K562 (cell line): ENCODE data around the gene FTH1. TPM values are rescaled to one million over a fixed set of nuclear protein-coding genes. Genes with fewer than 3 reads are reported as not detected.

Source experiments
- ARID1B ChIP-seq: fragments of 450-650 bp; IDR thresholded peaks from 2 replicates; pipeline ENCODE4 v1.6.1; 2016; ENCODE audit warnings: antibody characterized with exemption, mild to moderate bottlenecking, inconsistent platforms
- MYBL2 ChIP-seq, 2 experiments: fragments of 450-650 bp in 1 of 2; sonication (generic) in 1 of 2; formaldehyde crosslinking in 1 of 2; IDR thresholded peaks; 2 replicates each; pipeline versions ENCODE4 v1.6.1 to v1.8.1; 2017 to 2022; ENCODE audit warnings: borderline replicate concordance in 1 of 2, inconsistent platforms in 1 of 2, low read depth in 1 of 2, mild to moderate bottlenecking in 1 of 2, missing genetic modification reagents in 1 of 2, moderate library complexity in 1 of 2
- PHF21A ChIP-seq: fragments of 450-650 bp; IDR thresholded peaks from 2 replicates; pipeline ENCODE4 v1.6.1; 2017; ENCODE audit warnings: low read depth, borderline replicate concordance
- POLR2B ChIP-seq: fragments of 450-650 bp; IDR thresholded peaks from 2 replicates; pipeline ENCODE4 v1.6.1; 2018; ENCODE audit warnings: low read depth; ENCODE audit not compliant: partially characterized antibody
- POLR2G ChIP-seq: fragments of 200-400 bp; formaldehyde crosslinking; IDR thresholded peaks from 2 replicates; pipeline ENCODE4 v1.6.1; 2017; ENCODE audit warnings: low read depth, mild to moderate bottlenecking, antibody characterized with exemption, low read length, moderate library complexity
- SMC3 ChIP-seq: conservative IDR thresholded peaks from 2 replicates; pipeline ENCODE4 v1.6.1; 2011; ENCODE audit warnings: low read depth, low read length, improper control_type of control experiment; ENCODE audit not compliant: insufficient read depth
- SP1 ChIP-seq: sonication (generic); formaldehyde crosslinking; IDR thresholded peaks from 2 replicates; pipeline ENCODE4 v1.8.1; 2022; ENCODE audit warnings: mild to moderate bottlenecking, missing genetic modification reagents
- SRSF7 ChIP-seq: fragments of 200-400 bp; formaldehyde crosslinking; optimal IDR thresholded peaks from 2 replicates; pipeline ENCODE3; 2017; ENCODE audit warnings: mild to moderate bottlenecking, low read depth, low read length
- TEAD4 ChIP-seq, 2 experiments: sonication (generic) in 1 of 2; formaldehyde crosslinking in 1 of 2; IDR thresholded peaks; 2 replicates each; pipeline versions ENCODE4 v1.6.1 to v1.8.0; 2012 to 2022; ENCODE audit warnings: borderline replicate concordance in 1 of 2, inconsistent platforms in 1 of 2, low read length in 1 of 2, mild to moderate bottlenecking in 1 of 2, missing genetic modification reagents in 1 of 2
- TRIM28 ChIP-seq: fragments of 450-650 bp; IDR thresholded peaks from 2 replicates; pipeline ENCODE4 v1.6.1; 2017
- ZC3H4 ChIP-seq: sonication (generic); formaldehyde crosslinking; IDR thresholded peaks from 2 replicates; pipeline ENCODE4 v1.9.0; 2021; ENCODE audit warnings: missing genetic modification reagents, borderline replicate concordance
- ZFP30 ChIP-seq: fragments of 250-450 bp; sonication (Bioruptor Pico); IDR thresholded peaks from 2 replicates; pipeline ENCODE4 v1.8.0; 2022; ENCODE audit warnings: moderate library complexity, mild to moderate bottlenecking, inconsistent platforms, borderline replicate concordance
- polyA plus RNA-seq, 8 experiments: library from polyadenylated mRNA; depleted of rRNA in 4 of 8; stranded (reverse) in 5 of 8; unstranded in 3 of 8; fragments of >200 nt; fragmentation: Nextera tagmentation in 2 of 8; fragmentation: Illumina TruSeq in 1 of 8; extraction: Ambion mirVana in 2 of 8; extraction: Trizol in 1 of 8; gene quantifications; 2 replicates each; pipeline versions ENCODE4 v1.2.1 to v1.2.3, GENCODE V29; 2011 to 2014; ENCODE audit warnings: inconsistent platforms in 1 of 8, missing spikeins in 1 of 8
- total RNA-seq, 7 experiments: library from RNA; depleted of rRNA in 6 of 7; stranded (reverse); fragments of >200 nt in 6 of 7; fragmentation: Illumina TruSeq in 2 of 7; extraction: Trizol in 2 of 7; gene quantifications; 2 replicates each; pipeline versions ENCODE4 v1.2.1 to v1.2.3, GENCODE V29; 2011 to 2021; ENCODE audit warnings: low replicate concordance in 1 of 7
- TF ChIP-seq, protein P1 (sequence below): fragments of 150-350 bp; conservative IDR thresholded peaks from 2 replicates; pipeline ENCODE4 v1.6.1; 2014; ENCODE audit warnings: low read length
- TF ChIP-seq, protein P2 (sequence below): sonication (generic); formaldehyde crosslinking; IDR thresholded peaks from 2 replicates; pipeline ENCODE4 v1.8.1; 2023; ENCODE audit warnings: missing genetic modification reagents, mild to moderate bottlenecking, borderline replicate concordance
- TF ChIP-seq, protein P3 (sequence below): sonication (generic); formaldehyde crosslinking; IDR thresholded peaks from 2 replicates; pipeline ENCODE4 v1.9.0; 2022; ENCODE audit warnings: mild to moderate bottlenecking, missing genetic modification reagents
- TF ChIP-seq, protein P4 (sequence below): fragments of 250-450 bp; sonication (Bioruptor Pico); IDR thresholded peaks from 2 replicates; pipeline ENCODE4 v1.9.0; 2021; ENCODE audit warnings: mild to moderate bottlenecking, inconsistent platforms

Gene FTH1
- total and polyA plus RNA-seq, 9 of the 15 experiments (the other 6 are each of a cell fraction or from before 2014, with no cell fraction given) = 370 to 3,146 (median 802) TPM

DNA sequence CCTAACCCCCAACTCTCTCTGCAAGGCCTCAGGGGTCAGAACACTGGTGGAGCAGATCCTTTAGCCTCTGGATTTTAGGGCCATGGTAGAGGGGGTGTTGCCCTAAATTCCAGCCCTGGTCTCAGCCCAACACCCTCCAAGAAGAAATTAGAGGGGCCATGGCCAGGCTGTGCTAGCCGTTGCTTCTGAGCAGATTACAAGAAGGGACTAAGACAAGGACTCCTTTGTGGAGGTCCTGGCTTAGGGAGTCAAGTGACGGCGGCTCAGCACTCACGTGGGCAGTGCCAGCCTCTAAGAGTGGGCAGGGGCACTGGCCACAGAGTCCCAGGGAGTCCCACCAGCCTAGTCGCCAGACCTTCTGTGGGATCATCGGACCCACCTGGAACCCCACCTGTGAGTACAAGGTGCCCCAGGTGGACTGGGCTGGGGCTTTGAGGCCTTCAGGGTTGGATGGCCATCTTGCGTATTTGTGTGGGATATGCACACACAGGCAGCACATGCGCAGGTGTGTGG is 17.3 kb downstream of the FTH1 start, which contains the start of gene BEST1 (continued):
- TF ChIP-seq, protein P1, sequence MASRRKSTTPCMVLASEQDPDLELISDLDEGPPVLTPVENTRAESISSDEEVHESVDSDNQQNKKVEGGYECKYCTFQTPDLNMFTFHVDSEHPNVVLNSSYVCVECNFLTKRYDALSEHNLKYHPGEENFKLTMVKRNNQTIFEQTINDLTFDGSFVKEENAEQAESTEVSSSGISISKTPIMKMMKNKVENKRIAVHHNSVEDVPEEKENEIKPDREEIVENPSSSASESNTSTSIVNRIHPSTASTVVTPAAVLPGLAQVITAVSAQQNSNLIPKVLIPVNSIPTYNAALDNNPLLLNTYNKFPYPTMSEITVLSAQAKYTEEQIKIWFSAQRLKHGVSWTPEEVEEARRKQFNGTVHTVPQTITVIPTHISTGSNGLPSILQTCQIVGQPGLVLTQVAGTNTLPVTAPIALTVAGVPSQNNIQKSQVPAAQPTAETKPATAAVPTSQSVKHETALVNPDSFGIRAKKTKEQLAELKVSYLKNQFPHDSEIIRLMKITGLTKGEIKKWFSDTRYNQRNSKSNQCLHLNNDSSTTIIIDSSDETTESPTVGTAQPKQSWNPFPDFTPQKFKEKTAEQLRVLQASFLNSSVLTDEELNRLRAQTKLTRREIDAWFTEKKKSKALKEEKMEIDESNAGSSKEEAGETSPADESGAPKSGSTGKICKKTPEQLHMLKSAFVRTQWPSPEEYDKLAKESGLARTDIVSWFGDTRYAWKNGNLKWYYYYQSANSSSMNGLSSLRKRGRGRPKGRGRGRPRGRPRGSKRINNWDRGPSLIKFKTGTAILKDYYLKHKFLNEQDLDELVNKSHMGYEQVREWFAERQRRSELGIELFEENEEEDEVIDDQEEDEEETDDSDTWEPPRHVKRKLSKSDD = no peak
- TF ChIP-seq SMC3 (no peak), TRIM28 (no peak), POLR2B (no peak), ARID1B (no peak), ZC3H4 (peak; percentile 72), MYBL2 (IDR thresholded peaks at IDR 0.05; ENCODE audit: low read depth) (no peak), MYBL2 (CRISPR knock-in tag; IDR thresholded peaks at IDR 0.05; ENCODE audit: borderline replicate concordance) (no peak), SRSF7 (no peak), SP1 (CRISPR knock-in tag) (peak; percentile 61; the same call in 1 of the 2 replicates), POLR2G (peak; percentile 81), ZFP30 (no peak), PHF21A (no peak), TEAD4 (IDR thresholded peaks at IDR 0.05; ENCODE audit: low read length) (no peak), TEAD4 (CRISPR knock-in tag; IDR thresholded peaks at IDR 0.05; ENCODE audit: borderline replicate concordance) (no peak)
- TF ChIP-seq, protein P2, sequence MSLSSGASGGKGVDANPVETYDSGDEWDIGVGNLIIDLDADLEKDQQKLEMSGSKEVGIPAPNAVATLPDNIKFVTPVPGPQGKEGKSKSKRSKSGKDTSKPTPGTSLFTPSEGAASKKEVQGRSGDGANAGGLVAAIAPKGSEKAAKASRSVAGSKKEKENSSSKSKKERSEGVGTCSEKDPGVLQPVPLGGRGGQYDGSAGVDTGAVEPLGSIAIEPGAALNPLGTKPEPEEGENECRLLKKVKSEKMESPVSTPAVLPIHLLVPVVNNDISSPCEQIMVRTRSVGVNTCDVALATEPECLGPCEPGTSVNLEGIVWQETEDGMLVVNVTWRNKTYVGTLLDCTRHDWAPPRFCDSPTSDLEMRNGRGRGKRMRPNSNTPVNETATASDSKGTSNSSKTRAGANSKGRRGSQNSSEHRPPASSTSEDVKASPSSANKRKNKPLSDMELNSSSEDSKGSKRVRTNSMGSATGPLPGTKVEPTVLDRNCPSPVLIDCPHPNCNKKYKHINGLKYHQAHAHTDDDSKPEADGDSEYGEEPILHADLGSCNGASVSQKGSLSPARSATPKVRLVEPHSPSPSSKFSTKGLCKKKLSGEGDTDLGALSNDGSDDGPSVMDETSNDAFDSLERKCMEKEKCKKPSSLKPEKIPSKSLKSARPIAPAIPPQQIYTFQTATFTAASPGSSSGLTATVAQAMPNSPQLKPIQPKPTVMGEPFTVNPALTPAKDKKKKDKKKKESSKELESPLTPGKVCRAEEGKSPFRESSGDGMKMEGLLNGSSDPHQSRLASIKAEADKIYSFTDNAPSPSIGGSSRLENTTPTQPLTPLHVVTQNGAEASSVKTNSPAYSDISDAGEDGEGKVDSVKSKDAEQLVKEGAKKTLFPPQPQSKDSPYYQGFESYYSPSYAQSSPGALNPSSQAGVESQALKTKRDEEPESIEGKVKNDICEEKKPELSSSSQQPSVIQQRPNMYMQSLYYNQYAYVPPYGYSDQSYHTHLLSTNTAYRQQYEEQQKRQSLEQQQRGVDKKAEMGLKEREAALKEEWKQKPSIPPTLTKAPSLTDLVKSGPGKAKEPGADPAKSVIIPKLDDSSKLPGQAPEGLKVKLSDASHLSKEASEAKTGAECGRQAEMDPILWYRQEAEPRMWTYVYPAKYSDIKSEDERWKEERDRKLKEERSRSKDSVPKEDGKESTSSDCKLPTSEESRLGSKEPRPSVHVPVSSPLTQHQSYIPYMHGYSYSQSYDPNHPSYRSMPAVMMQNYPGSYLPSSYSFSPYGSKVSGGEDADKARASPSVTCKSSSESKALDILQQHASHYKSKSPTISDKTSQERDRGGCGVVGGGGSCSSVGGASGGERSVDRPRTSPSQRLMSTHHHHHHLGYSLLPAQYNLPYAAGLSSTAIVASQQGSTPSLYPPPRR (CRISPR knock-in tag) = no peak
- TF ChIP-seq, protein P3, sequence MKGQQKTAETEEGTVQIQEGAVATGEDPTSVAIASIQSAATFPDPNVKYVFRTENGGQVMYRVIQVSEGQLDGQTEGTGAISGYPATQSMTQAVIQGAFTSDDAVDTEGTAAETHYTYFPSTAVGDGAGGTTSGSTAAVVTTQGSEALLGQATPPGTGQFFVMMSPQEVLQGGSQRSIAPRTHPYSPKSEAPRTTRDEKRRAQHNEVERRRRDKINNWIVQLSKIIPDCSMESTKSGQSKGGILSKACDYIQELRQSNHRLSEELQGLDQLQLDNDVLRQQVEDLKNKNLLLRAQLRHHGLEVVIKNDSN = peak; percentile 33; the same call in 1 of the 2 replicates
- TF ChIP-seq, protein P4, sequence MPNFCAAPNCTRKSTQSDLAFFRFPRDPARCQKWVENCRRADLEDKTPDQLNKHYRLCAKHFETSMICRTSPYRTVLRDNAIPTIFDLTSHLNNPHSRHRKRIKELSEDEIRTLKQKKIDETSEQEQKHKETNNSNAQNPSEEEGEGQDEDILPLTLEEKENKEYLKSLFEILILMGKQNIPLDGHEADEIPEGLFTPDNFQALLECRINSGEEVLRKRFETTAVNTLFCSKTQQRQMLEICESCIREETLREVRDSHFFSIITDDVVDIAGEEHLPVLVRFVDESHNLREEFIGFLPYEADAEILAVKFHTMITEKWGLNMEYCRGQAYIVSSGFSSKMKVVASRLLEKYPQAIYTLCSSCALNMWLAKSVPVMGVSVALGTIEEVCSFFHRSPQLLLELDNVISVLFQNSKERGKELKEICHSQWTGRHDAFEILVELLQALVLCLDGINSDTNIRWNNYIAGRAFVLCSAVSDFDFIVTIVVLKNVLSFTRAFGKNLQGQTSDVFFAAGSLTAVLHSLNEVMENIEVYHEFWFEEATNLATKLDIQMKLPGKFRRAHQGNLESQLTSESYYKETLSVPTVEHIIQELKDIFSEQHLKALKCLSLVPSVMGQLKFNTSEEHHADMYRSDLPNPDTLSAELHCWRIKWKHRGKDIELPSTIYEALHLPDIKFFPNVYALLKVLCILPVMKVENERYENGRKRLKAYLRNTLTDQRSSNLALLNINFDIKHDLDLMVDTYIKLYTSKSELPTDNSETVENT = no peak
